ENCODE results near the gene NLRP2B. TPM values are rescaled to one million over a fixed set of nuclear protein-coding genes. Genes with fewer than 3 reads are reported as not detected.
"Not testable (repeated sequence)": the region's sequence is repeated elsewhere in the genome, so short reads cannot be mapped to it uniquely, and the experiment has no call there.

NLRP2B gene
- not detected for polyA plus RNA-seq (2013, experiment 1 of 2)
- polyA plus RNA-seq (2013, experiment 2 of 2): not detected

DNA sequence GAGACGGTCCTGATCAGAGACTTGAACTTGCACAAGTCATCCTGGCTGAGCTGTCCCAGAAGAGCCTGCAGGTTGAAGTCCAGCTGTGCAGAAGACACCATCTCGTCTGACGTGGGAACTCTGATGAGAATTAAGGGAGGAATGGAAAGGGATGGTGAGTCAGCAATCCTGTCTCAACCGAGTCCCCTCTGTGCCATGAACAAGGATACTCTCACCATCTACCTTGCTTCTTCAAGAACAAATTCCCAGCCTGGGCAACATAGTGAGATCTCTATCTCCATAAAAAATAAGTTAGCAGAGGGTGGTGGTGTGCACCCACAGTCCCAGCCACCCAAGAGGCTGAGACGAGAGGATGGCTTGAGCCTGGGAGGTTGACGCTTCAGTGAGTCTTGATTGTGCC, at the start of gene NLRP2B:
Gene NLRP2B, minus strand, starts transcription at position 101 of the 400 bp plus-strand sequence.
- Histone ChIP-seq H3K9me3 (ENCODE audit: insufficient read depth, low read depth, low read length) (peaks cover 8% of the 10 kb centered on the region), H3K36me3 (ENCODE audit: insufficient read depth, low read length) (no peaks in the 10 kb centered on the region), H3K4me1 (ENCODE audit: insufficient read depth, low read length) (no peaks in the 10 kb centered on the region), H3K27me3 (ENCODE audit: insufficient read depth, low read length) (no peaks in the 10 kb centered on the region), H3K9ac (ENCODE audit: low read depth, low read length) (no peak within 1 kb of the TSS), H3K4me3 (ENCODE audit: low read length) (no peak within 1 kb of the TSS), H3K27ac (ENCODE audit: low read depth, low read length) (no peak within 1 kb of the TSS)
- WGBS: 84% methylated on average over 5 of the region's 6 CpGs

- 89% methylated on average over 3 of the region's 3 CpGs for WGBS
- H3K36me3 ChIP-seq (ENCODE audit: insufficient read depth, low read length); H3K4me1 ChIP-seq (ENCODE audit: insufficient read depth, low read length); H3K9ac ChIP-seq (ENCODE audit: low read depth, low read length); H3K27ac ChIP-seq (ENCODE audit: low read depth, low read length); H3K4me3 ChIP-seq (ENCODE audit: low read length); H3K9me3 ChIP-seq (ENCODE audit: insufficient read depth, low read depth, low read length); H3K27me3 ChIP-seq (ENCODE audit: insufficient read depth, low read length): not testable (repeated sequence)
Observed at GRCh38 chrX:57725995-57726394, 45.9 kb upstream of the NLRP2B start.

GRCh38 chrX:57681341-57681740, 1.3 kb upstream of the NLRP2B start:
- Histone ChIP-seq H3K27me3 (ENCODE audit: insufficient read depth, low read length) (no peaks in the 10 kb centered on the region), H3K4me3 (ENCODE audit: low read length) (no peak overlapping the region), H3K9ac (ENCODE audit: low read depth, low read length) (no peak overlapping the region), H3K4me1 (ENCODE audit: insufficient read depth, low read length) (no peaks in the 10 kb centered on the region), H3K36me3 (ENCODE audit: insufficient read depth, low read length) (no peaks in the 10 kb centered on the region), H3K27ac (ENCODE audit: low read depth, low read length) (no peak overlapping the region), H3K9me3 (ENCODE audit: insufficient read depth, low read depth, low read length) (peaks cover 8% of the 10 kb centered on the region)
- no CpG with 5 or more reads among the region's 2 CpGs for WGBS

DNA sequence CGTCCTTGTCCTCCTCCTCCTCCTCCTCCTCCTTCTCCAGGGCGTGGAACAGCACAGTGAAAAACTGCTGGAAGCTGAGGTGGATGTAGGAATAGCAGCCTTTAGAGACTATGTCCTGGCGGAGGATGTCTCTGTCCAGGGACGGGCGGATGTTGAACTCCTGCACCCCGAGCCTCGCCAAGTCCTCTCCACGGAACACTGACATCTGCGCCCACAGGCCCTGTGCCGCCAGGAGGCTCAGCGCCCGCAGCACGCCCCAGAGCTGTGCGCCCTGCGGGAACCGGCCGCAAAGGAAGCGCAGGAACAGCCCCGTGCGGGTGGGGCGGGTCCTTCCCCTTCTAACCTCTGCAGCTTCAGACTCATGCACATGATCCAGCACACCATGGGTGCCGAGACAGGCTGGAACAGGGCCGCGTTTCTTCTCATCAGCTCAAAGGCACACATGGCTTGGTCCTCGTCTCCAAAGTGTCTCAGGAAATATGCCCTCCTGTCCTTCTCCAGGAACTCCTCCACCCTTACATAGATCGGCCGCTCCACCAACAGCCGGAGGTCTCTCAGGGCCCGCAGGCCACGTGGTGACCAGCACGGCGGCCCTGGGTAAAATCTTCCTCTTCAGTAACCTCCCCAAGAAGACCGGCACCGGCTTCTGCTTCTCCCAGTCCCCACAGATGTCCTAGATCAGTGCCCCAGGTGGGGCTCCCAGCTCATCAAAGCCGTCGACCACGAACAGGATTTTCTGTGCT, 1.2 kb downstream of the NLRP2B start:
- Histone ChIP-seq H3K9me3 (ENCODE audit: insufficient read depth, low read depth, low read length) (peaks cover 2% of the 10 kb centered on the region), H3K4me3 (ENCODE audit: low read length) (no peak overlapping the region), H3K4me1 (ENCODE audit: insufficient read depth, low read length) (no peaks in the 10 kb centered on the region), H3K27me3 (ENCODE audit: insufficient read depth, low read length) (no peaks in the 10 kb centered on the region), H3K9ac (ENCODE audit: low read depth, low read length) (no peak overlapping the region), H3K36me3 (ENCODE audit: insufficient read depth, low read length) (no peaks in the 10 kb centered on the region), H3K27ac (ENCODE audit: low read depth, low read length) (no peak overlapping the region)
- 94% methylated on average over 36 of the region's 37 CpGs for WGBS

DNA sequence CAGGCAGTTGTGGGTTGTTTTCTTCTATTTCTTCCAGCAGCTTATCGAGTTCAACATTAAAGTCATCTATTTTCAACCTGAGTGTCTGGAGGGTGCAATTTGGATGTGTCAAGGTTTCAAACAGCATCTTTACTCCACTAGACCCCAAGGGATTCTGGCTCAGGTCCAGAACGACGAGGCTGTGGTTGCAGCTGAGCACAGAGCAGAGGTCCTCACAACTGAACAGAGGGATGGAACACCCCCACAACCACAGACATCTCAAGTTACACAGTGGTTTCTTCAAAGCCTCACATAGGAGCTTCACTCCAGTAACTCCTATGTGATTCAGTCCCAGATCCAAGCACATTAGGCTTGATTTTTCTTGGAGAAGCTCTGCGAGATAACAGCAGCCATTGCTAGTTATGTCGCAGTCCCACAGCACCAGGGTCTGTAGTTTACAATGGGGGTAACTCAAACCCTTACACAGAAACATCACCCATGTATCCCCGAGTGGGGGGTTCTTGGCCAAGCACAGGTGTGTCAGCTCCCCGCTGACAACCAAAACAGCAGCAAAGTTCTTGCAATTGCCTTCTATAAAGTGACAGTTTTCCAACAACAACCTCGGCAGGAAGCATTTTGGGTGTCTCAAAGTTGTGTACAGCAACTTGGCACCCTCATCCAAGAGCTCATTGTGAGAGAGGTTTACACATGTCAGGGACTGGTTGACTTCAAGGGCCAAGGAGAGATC, 2.8 kb downstream of the NLRP2B start:
- Histone ChIP-seq H3K27me3 (ENCODE audit: insufficient read depth, low read length) (no peaks in the 10 kb centered on the region), H3K4me3 (ENCODE audit: low read length) (no peak overlapping the region), H3K36me3 (ENCODE audit: insufficient read depth, low read length) (no peaks in the 10 kb centered on the region), H3K9ac (ENCODE audit: low read depth, low read length) (no peak overlapping the region), H3K27ac (ENCODE audit: low read depth, low read length) (no peak overlapping the region), H3K4me1 (ENCODE audit: insufficient read depth, low read length) (no peaks in the 10 kb centered on the region), H3K9me3 (ENCODE audit: insufficient read depth, low read depth, low read length) (no peaks in the 10 kb centered on the region; the same call in 1 of the 2 replicates)
- 84% methylated on average over 7 of the region's 8 CpGs for WGBS

GRCh38 chrX:57675320-57675719, 4.7 kb downstream of the NLRP2B start:
- WGBS: 83% methylated on average over 1 of the region's 2 CpGs

DNA sequence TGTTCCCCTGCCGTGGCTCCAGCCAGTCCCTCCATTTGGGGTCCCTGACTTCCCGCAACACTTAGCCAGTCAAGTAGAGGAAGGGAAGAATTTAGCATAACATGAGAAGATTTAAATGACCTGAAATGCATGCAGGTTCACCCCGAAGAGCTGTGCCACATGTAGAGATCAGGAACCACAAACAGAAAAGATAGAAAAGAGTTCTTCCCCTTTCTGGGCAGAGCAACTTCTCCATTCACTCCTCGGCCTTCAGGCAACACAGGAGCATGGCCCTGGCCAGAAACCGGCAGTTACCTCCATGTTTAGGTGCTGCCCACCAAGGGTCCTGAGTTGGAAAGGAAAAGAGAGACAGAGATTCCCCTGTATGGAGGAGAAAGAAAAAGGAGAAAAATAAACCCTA, 5.2 kb downstream of the NLRP2B start:
- Histone ChIP-seq H3K4me3 (ENCODE audit: low read length) (no peak overlapping the region), H3K27ac (ENCODE audit: low read depth, low read length) (no peak overlapping the region), H3K9me3 (ENCODE audit: insufficient read depth, low read depth, low read length) (no peaks in the 10 kb centered on the region; the same call in 1 of the 2 replicates), H3K27me3 (ENCODE audit: insufficient read depth, low read length) (no peaks in the 10 kb centered on the region), H3K9ac (ENCODE audit: low read depth, low read length) (no peak overlapping the region), H3K4me1 (ENCODE audit: insufficient read depth, low read length) (no peaks in the 10 kb centered on the region), H3K36me3 (ENCODE audit: insufficient read depth, low read length) (no peaks in the 10 kb centered on the region)
- WGBS: 88% methylated on average over 3 of the region's 5 CpGs

More at GRCh38 chrX:57675320-57675719, 4.7 kb downstream of the NLRP2B start:
- no peak overlapping the region for H3K4me3 ChIP-seq (ENCODE audit: low read length)
- H3K27ac ChIP-seq (ENCODE audit: low read depth, low read length): no peak overlapping the region
- no peak overlapping the region for H3K9ac ChIP-seq (ENCODE audit: low read depth, low read length)
- no peaks in the 10 kb centered on the region; the same call in 1 of the 2 replicates for H3K9me3 ChIP-seq (ENCODE audit: insufficient read depth, low read depth, low read length)
- no peaks in the 10 kb centered on the region for H3K4me1 ChIP-seq (ENCODE audit: insufficient read depth, low read length)
- no peaks in the 10 kb centered on the region for H3K27me3 ChIP-seq (ENCODE audit: insufficient read depth, low read length)
- H3K36me3 ChIP-seq (ENCODE audit: insufficient read depth, low read length): no peaks in the 10 kb centered on the region

DNA sequence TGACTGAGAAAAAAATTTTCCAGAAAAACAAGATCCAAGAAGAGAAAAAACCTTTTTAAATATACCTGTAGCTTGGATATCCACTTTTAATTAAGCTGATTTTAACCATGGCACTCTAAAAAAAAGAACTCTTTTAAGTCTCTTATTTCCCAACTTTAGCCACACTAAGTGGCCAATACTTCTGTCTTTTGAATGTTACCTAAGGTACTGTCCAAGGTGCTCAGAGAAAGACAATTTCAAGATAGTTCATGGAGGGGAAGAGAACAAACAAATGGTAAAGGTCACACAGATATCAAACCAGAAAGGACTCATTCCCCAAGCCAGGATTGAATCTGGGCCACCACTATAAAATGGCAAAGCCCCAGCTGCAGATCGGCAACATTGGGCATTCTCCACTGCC, 10.1 kb downstream of the NLRP2B start:
- Histone ChIP-seq H3K9ac (ENCODE audit: low read depth, low read length) (no peak overlapping the region), H3K36me3 (ENCODE audit: insufficient read depth, low read length) (no peaks in the 10 kb centered on the region), H3K4me3 (ENCODE audit: low read length) (no peak overlapping the region), H3K4me1 (ENCODE audit: insufficient read depth, low read length) (no peaks in the 10 kb centered on the region), H3K27me3 (ENCODE audit: insufficient read depth, low read length) (no peaks in the 10 kb centered on the region), H3K9me3 (ENCODE audit: insufficient read depth, low read depth, low read length) (no peaks in the 10 kb centered on the region; the same call in 1 of the 2 replicates), H3K27ac (ENCODE audit: low read depth, low read length) (no peak overlapping the region)
- WGBS: 60% methylated on average over 1 of the region's 1 CpG

DNA sequence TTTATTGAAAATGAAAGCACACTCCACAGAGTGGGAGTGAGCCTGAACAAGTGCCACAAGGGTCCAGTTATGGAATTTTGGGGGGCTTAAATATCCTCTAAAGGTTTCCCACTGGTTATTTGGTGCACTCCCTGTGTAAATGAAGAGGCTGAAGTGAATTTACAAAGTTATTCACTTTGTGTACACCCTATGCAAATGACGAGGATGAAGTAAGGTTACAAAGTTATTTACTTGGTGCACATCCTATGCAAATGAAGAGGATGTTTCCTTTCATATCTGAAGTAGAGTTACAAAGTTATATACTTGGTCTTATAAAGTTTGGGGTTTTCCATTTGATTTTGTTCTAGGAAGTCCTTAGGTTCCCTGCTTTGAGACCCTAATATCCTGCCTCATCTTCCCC, 13.1 kb downstream of the NLRP2B start:
- Histone ChIP-seq H3K4me3 (ENCODE audit: low read length) (no peak overlapping the region), H3K9me3 (ENCODE audit: insufficient read depth, low read depth, low read length) (no peaks in the 10 kb centered on the region; the same call in 1 of the 2 replicates), H3K9ac (ENCODE audit: low read depth, low read length) (no peak overlapping the region), H3K36me3 (ENCODE audit: insufficient read depth, low read length) (no peaks in the 10 kb centered on the region), H3K27ac (ENCODE audit: low read depth, low read length) (no peak overlapping the region), H3K4me1 (ENCODE audit: insufficient read depth, low read length) (no peaks in the 10 kb centered on the region), H3K27me3 (ENCODE audit: insufficient read depth, low read length) (no peaks in the 10 kb centered on the region)
- WGBS: no CpG with 5 or more reads among the region's 1 CpG

GRCh38 chrX:57655065-57655464, 25.0 kb downstream of the NLRP2B start:
- H3K27ac ChIP-seq (ENCODE audit: low read depth, low read length): no peak overlapping the region
- WGBS: 100% methylated on average over 1 of the region's 2 CpGs
- peaks cover 11% of the 10 kb centered on the region; the same call in 1 of the 2 replicates for H3K9me3 ChIP-seq (ENCODE audit: insufficient read depth, low read depth, low read length)
- H3K27me3 ChIP-seq (ENCODE audit: insufficient read depth, low read length): no peaks in the 10 kb centered on the region
- H3K4me3 ChIP-seq (ENCODE audit: low read length): no peak overlapping the region
- no peaks in the 10 kb centered on the region for H3K36me3 ChIP-seq (ENCODE audit: insufficient read depth, low read length)
- H3K4me1 ChIP-seq (ENCODE audit: insufficient read depth, low read length): peaks cover 6% of the 10 kb centered on the region; the same call in 1 of the 2 replicates
- H3K9ac ChIP-seq (ENCODE audit: low read depth, low read length): no peak overlapping the region

DNA sequence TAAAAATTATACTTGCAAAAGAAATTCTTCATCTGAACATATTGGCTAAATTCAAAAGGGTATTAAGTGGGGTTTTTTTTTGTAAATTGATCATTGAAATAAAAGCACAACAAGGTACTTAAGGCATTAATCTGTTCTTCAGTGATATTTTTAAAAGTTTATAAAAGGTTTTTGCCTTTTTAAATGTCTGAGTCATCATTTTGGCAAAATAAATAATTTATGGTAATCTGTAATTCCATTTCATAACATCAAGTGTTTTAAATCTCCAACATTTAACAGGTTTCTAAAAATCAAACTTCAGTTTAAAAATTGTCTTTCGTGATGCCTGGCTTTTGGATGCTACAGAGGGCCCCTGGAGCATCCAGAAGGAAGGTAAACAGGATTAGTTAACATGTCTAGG, 27.4 kb downstream of the NLRP2B start:
- no peaks in the 10 kb centered on the region for H3K36me3 ChIP-seq (ENCODE audit: insufficient read depth, low read length)
- H3K27ac ChIP-seq (ENCODE audit: low read depth, low read length): no peak overlapping the region
- H3K4me3 ChIP-seq (ENCODE audit: low read length): no peak overlapping the region
- 100% methylated on average over 1 of the region's 1 CpG for WGBS
- H3K27me3 ChIP-seq (ENCODE audit: insufficient read depth, low read length): no peaks in the 10 kb centered on the region
- no peak overlapping the region for H3K9ac ChIP-seq (ENCODE audit: low read depth, low read length)
- peaks cover 11% of the 10 kb centered on the region; the same call in 1 of the 2 replicates for H3K9me3 ChIP-seq (ENCODE audit: insufficient read depth, low read depth, low read length)
- peaks cover 8% of the 10 kb centered on the region; the same call in 1 of the 2 replicates for H3K4me1 ChIP-seq (ENCODE audit: insufficient read depth, low read length)

Data from HUES64 (cell line).